Neural cell (in vitro differentiated cells): ENCODE data around the gene BTG2. TPM values are rescaled to one million over a fixed set of nuclear protein-coding genes. Genes with fewer than 3 reads are reported as not detected.

Experiments
- H2AFZ ChIP-seq: fragments of 200-600, 300-800 bp; sonication (generic), shearing (Covaris generic); 2 replicates; pipeline ENCODE4 v1.6.0; 2014; ENCODE audit warnings: low read depth, mild to moderate bottlenecking, antibody characterized with exemption, low read length, moderate library complexity
- H3F3A ChIP-seq: fragments of 200-600 bp; shearing (Covaris generic); 2 replicates; pipeline ENCODE4 v1.6.1; 2016; ENCODE audit warnings: mild to moderate bottlenecking, moderate library complexity, mixed read lengths, antibody characterized with exemption, low read length; ENCODE audit not compliant: insufficient read depth, poor library complexity, severe bottlenecking
- H3K27ac ChIP-seq: fragments of 200-600, 300-800 bp; sonication (generic), shearing (Covaris generic); 2 replicates; pipeline ENCODE4 v1.5.1; 2014; ENCODE audit warnings: mild to moderate bottlenecking, low read length, moderate library complexity
- H3K27me3 ChIP-seq: fragments of 300-800, 200-600 bp; sonication (generic), shearing (Covaris generic); 2 replicates; pipeline ENCODE4 v1.6.0; 2014; ENCODE audit warnings: mild to moderate bottlenecking, low read depth, low read length, moderate library complexity; ENCODE audit not compliant: insufficient read depth
- H3K36me3 ChIP-seq: fragments of 300-800, 200-600 bp; sonication (generic), shearing (Covaris generic); 2 replicates; pipeline ENCODE4 v1.5.1; 2014; ENCODE audit warnings: mild to moderate bottlenecking, antibody characterized with exemption, low read length, moderate library complexity; ENCODE audit not compliant: insufficient read depth
- H3K4me2 ChIP-seq: fragments of 300-800, 200-600 bp; sonication (generic), shearing (Covaris generic); 2 replicates; pipeline ENCODE4 v1.6.0; 2014; ENCODE audit warnings: mild to moderate bottlenecking, low read length
- H3K4me3 ChIP-seq: fragments of 300-800, 200-600 bp; sonication (generic), shearing (Covaris generic); 2 replicates; pipeline ENCODE4 v1.5.1; 2014; ENCODE audit warnings: mild to moderate bottlenecking, low read length, moderate library complexity
- H3K79me2 ChIP-seq: fragments of 200-600 bp; shearing (Covaris generic); replicated peaks from 2 replicates; pipeline ENCODE4 v1.6.0; 2014; ENCODE audit warnings: mild to moderate bottlenecking, low read length, moderate library complexity; ENCODE audit not compliant: insufficient read depth
- H3K9ac ChIP-seq: fragments of 300-800, 200-600 bp; sonication (generic), shearing (Covaris generic); 2 replicates; pipeline ENCODE4 v1.6.1; 2016; ENCODE audit warnings: mild to moderate bottlenecking, low read length, mixed read lengths
- H3K9me2 ChIP-seq: fragments of 200-600 bp; shearing (Covaris generic); 2 replicates; pipeline ENCODE4 v1.6.1; 2016; ENCODE audit warnings: mild to moderate bottlenecking, low read length, mixed read lengths; ENCODE audit not compliant: insufficient read depth
- H3K9me3 ChIP-seq: fragments of 200-600, 300-800 bp; sonication (generic), shearing (Covaris generic); 2 replicates; pipeline ENCODE4 v1.6.1; 2016; ENCODE audit warnings: mild to moderate bottlenecking, mixed run types, low read length, moderate library complexity, mixed read lengths
- H4K20me1 ChIP-seq: fragments of 200-600 bp; shearing (Covaris generic); 2 replicates; pipeline ENCODE4 v1.6.1; 2016; ENCODE audit warnings: mild to moderate bottlenecking, mixed run types; ENCODE audit not compliant: insufficient read depth
- EP300 ChIP-seq: fragments of 450-650 bp; conservative IDR thresholded peaks from 2 replicates; pipeline ENCODE4 v1.6.1; 2014; ENCODE audit warnings: antibody characterized with exemption, mild to moderate bottlenecking, moderate library complexity; ENCODE audit not compliant: poor library complexity, severe bottlenecking
- EZH2 ChIP-seq: fragments of 200-600, 300-800 bp; shearing (Covaris generic), sonication (generic); IDR thresholded peaks from 2 replicates; pipeline ENCODE4 v1.6.1; 2014; ENCODE audit warnings: antibody characterized with exemption, low read length, borderline replicate concordance, mild to moderate bottlenecking; ENCODE audit not compliant: insufficient read depth, poor library complexity, severe bottlenecking
- MXI1 ChIP-seq: fragments of 450-650 bp; conservative IDR thresholded peaks from 2 replicates; pipeline ENCODE4 v1.6.1; 2014; ENCODE audit warnings: antibody characterized with exemption, mild to moderate bottlenecking; ENCODE audit not compliant: poor library complexity, severe bottlenecking
- POLR2AphosphoS5 ChIP-seq: IDR thresholded peaks from 2 replicates; pipeline ENCODE4 v1.6.1; 2012
- RAD21 ChIP-seq: fragments of 450-650 bp; conservative IDR thresholded peaks from 2 replicates; pipeline ENCODE4 v1.6.1; 2014; ENCODE audit warnings: antibody characterized with exemption, mild to moderate bottlenecking, moderate library complexity
- SMC3 ChIP-seq: fragments of 450-650 bp; conservative IDR thresholded peaks from 2 replicates; pipeline ENCODE4 v1.6.1; 2014; ENCODE audit warnings: antibody characterized with exemption, mild to moderate bottlenecking, moderate library complexity; ENCODE audit not compliant: poor library complexity
- TAF1 ChIP-seq: IDR thresholded peaks from 2 replicates; pipeline ENCODE4 v1.6.1; 2012; ENCODE audit warnings: low read depth
- polyA plus RNA-seq: library from polyadenylated mRNA; depleted of rRNA; stranded (reverse); fragments of >200 nt; gene quantifications from 2 replicates; pipeline ENCODE4 v1.2.3, GENCODE V29; 2014
- TF ChIP-seq, protein P1 (sequence below): IDR thresholded peaks from 2 replicates; pipeline ENCODE4 v1.6.1; 2012; ENCODE audit warnings: borderline replicate concordance
- TF ChIP-seq, protein P2 (sequence below): fragments of 450-650 bp; IDR thresholded peaks from 2 replicates; pipeline ENCODE4 v1.5.1; 2014; ENCODE audit warnings: antibody characterized with exemption, mild to moderate bottlenecking, moderate library complexity; ENCODE audit not compliant: poor library complexity, severe bottlenecking

The BTG2 gene
- polyA plus RNA-seq, 1 donor from 2014 or later = 4.1 TPM

DNA sequence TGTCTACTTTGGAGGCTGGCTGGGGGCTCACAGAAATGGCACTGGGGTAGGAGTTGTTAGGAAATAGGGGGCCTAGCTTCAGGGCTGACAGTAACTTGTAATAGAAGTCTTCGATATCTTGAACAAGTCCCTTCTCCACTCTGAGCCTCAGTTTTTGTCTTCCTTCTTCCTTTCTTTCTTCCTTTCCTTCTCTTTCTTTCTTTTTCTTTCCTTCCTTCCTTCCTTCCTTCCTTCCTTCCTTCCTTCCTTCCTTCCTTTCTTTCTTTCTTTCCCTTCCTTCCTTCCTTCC lies 12.9 kb downstream of the BTG2 start:
- no peak overlapping the region for H2AFZ ChIP-seq
- no peak overlapping the region for H3K27ac ChIP-seq
- no peaks in the 10 kb centered on the region for H3K27me3 ChIP-seq
- H3F3A ChIP-seq = no peaks in the 10 kb centered on the region
- H3K9me2 ChIP-seq = no peaks in the 10 kb centered on the region
- no peaks in the 10 kb centered on the region for H3K79me2 ChIP-seq
- H4K20me1 ChIP-seq = no peaks in the 10 kb centered on the region
- H3K9ac ChIP-seq = no peak overlapping the region
- H3K36me3 ChIP-seq = no peaks in the 10 kb centered on the region
- H3K4me3 ChIP-seq = no peak overlapping the region
- H3K9me3 ChIP-seq = no peaks in the 10 kb centered on the region
- no peak overlapping the region for H3K4me2 ChIP-seq
- TF ChIP-seq EP300 = no peak
- TF ChIP-seq, protein P1, sequence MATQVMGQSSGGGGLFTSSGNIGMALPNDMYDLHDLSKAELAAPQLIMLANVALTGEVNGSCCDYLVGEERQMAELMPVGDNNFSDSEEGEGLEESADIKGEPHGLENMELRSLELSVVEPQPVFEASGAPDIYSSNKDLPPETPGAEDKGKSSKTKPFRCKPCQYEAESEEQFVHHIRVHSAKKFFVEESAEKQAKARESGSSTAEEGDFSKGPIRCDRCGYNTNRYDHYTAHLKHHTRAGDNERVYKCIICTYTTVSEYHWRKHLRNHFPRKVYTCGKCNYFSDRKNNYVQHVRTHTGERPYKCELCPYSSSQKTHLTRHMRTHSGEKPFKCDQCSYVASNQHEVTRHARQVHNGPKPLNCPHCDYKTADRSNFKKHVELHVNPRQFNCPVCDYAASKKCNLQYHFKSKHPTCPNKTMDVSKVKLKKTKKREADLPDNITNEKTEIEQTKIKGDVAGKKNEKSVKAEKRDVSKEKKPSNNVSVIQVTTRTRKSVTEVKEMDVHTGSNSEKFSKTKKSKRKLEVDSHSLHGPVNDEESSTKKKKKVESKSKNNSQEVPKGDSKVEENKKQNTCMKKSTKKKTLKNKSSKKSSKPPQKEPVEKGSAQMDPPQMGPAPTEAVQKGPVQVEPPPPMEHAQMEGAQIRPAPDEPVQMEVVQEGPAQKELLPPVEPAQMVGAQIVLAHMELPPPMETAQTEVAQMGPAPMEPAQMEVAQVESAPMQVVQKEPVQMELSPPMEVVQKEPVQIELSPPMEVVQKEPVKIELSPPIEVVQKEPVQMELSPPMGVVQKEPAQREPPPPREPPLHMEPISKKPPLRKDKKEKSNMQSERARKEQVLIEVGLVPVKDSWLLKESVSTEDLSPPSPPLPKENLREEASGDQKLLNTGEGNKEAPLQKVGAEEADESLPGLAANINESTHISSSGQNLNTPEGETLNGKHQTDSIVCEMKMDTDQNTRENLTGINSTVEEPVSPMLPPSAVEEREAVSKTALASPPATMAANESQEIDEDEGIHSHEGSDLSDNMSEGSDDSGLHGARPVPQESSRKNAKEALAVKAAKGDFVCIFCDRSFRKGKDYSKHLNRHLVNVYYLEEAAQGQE = no peak
- TF ChIP-seq EZH2 = no peak
- no peak for TF ChIP-seq RAD21
- TF ChIP-seq, protein P2, sequence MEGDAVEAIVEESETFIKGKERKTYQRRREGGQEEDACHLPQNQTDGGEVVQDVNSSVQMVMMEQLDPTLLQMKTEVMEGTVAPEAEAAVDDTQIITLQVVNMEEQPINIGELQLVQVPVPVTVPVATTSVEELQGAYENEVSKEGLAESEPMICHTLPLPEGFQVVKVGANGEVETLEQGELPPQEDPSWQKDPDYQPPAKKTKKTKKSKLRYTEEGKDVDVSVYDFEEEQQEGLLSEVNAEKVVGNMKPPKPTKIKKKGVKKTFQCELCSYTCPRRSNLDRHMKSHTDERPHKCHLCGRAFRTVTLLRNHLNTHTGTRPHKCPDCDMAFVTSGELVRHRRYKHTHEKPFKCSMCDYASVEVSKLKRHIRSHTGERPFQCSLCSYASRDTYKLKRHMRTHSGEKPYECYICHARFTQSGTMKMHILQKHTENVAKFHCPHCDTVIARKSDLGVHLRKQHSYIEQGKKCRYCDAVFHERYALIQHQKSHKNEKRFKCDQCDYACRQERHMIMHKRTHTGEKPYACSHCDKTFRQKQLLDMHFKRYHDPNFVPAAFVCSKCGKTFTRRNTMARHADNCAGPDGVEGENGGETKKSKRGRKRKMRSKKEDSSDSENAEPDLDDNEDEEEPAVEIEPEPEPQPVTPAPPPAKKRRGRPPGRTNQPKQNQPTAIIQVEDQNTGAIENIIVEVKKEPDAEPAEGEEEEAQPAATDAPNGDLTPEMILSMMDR = no peak
- TF ChIP-seq SMC3 = no peak
- no peak for TF ChIP-seq POLR2AphosphoS5
- no peak for TF ChIP-seq MXI1
- no peak for TF ChIP-seq TAF1

DNA sequence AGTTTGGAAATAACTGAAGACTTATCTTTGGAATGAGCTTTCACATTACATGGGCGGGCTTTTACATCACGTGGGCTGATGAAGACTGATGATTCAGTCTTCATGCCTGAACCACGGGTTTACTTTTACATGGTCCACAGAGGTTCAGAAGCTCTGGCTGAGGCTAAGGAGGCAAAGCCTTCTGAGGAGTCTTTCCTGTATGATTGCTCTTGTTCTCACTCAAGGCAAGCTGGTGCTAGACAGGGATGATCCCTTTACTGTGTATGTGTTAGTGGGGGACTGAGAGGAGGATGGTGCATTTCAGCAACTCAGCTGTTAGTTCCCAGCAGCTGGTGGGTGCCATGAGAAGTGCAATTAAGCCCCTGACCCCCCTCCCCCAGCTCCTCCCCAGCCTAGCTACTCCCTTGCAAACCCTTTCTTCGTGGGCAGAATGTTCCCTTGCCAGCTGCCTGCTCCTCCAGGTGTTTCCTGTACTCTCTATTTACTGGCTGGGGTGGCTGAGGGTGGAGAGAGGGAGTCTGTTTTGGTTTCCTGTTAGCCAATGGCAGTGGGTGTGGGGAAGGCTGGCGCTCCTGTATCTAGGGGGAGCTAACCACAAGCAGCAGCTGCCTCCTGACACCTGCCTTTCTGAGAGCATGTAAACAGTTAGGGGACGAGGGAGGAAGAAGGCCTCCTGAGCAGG lies 15.4 kb downstream of the BTG2 start:
- H3K36me3 ChIP-seq = no peaks in the 10 kb centered on the region
- H3K9me2 ChIP-seq = no peaks in the 10 kb centered on the region
- no peak overlapping the region for H3K27ac ChIP-seq
- no peaks in the 10 kb centered on the region for H3K9me3 ChIP-seq
- TF ChIP-seq EP300 = no peak
- TF ChIP-seq SMC3 = no peak
- TF ChIP-seq TAF1 = no peak
- TF ChIP-seq, protein P1 = no peak
- no peak for TF ChIP-seq POLR2AphosphoS5
- TF ChIP-seq MXI1 = no peak
- TF ChIP-seq, protein P2 = no peak
- no peak for TF ChIP-seq RAD21
- TF ChIP-seq EZH2 = no peak
- no peak overlapping the region for H2AFZ ChIP-seq
- no peaks in the 10 kb centered on the region for H4K20me1 ChIP-seq
- H3K4me2 ChIP-seq = no peak overlapping the region
- no peak overlapping the region for H3K4me3 ChIP-seq
- H3F3A ChIP-seq = no peaks in the 10 kb centered on the region
- H3K79me2 ChIP-seq = no peaks in the 10 kb centered on the region
- no peak overlapping the region for H3K9ac ChIP-seq
- H3K27me3 ChIP-seq = no peaks in the 10 kb centered on the region
